OCI-LY7 (cell line): Measurements from ENCODE around the gene RBM38.

Experiments used
- EZH2phosphoT487 ChIP-seq: fragments of 200-600 bp; sonication (generic); IDR thresholded peaks from 2 replicates; pipeline ENCODE4 v1.6.1; 2018; ENCODE audit warnings: low read depth, borderline replicate concordance, mild to moderate bottlenecking, mixed run types, antibody characterized with exemption, low read length, moderate library complexity, mixed read lengths
- TF ChIP-seq, protein P1 (sequence below): fragments of 200-600 bp; sonication (generic); conservative IDR thresholded peaks from 2 replicates; pipeline ENCODE4 v1.5.1; 2014; ENCODE audit warnings: mild to moderate bottlenecking, antibody characterized with exemption, low read length, moderate library complexity, mixed read lengths

DNA sequence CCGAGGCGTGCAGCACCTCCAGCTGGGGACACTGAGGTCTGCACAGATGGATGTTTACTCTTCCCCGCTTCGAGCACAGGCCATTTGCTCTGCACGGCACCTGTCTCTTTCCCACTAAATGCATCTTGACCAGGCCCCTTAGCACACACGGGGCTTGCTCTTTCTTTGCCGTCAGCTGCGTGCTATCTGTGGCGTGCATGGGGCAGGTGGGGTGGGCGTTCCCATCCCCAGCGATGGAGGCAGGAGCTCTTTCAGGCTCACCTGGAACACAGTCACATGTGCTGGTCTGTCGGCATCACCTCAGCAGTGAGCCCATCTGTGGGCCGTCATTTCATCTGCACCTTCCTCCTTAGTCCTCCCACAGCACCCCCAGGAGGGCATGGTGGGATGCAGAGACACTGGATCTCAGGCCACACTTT, 35.1 kb downstream of the RBM38 start:
- TF ChIP-seq EZH2phosphoT487: no peak
- TF ChIP-seq, protein P1, sequence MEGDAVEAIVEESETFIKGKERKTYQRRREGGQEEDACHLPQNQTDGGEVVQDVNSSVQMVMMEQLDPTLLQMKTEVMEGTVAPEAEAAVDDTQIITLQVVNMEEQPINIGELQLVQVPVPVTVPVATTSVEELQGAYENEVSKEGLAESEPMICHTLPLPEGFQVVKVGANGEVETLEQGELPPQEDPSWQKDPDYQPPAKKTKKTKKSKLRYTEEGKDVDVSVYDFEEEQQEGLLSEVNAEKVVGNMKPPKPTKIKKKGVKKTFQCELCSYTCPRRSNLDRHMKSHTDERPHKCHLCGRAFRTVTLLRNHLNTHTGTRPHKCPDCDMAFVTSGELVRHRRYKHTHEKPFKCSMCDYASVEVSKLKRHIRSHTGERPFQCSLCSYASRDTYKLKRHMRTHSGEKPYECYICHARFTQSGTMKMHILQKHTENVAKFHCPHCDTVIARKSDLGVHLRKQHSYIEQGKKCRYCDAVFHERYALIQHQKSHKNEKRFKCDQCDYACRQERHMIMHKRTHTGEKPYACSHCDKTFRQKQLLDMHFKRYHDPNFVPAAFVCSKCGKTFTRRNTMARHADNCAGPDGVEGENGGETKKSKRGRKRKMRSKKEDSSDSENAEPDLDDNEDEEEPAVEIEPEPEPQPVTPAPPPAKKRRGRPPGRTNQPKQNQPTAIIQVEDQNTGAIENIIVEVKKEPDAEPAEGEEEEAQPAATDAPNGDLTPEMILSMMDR: no peak
